Adrenal gland (tissue), 5 donors: ENCODE data around the gene STIM2.

ENCODE experiments used
- POLR2A ChIP-seq, 2 donors: fragments of 450-650 bp; IDR thresholded peaks; one replicate each; pipeline ENCODE4 v1.6.1; 2017; ENCODE audit warnings: antibody characterized with exemption in 2 of 2, mild to moderate bottlenecking in 2 of 2, moderate library complexity in 1 of 2
- TF ChIP-seq, protein P1 (sequence below), 6 experiments: fragments of 450-650 bp in 4 of 6; fragments of 200-600 bp in 2 of 6; sonication (generic) in 1 of 6; IDR thresholded peaks; 1 replicate in 5 of 6; 2 replicates in 1 of 6; pipeline versions ENCODE4 v1.5.1 to v1.8.0; 2016 to 2021; ENCODE audit warnings: antibody characterized with exemption in 6 of 6, mild to moderate bottlenecking in 2 of 6, moderate library complexity in 1 of 6
- donor health status: DM: no; HTN: no; CAD: no.

DNA sequence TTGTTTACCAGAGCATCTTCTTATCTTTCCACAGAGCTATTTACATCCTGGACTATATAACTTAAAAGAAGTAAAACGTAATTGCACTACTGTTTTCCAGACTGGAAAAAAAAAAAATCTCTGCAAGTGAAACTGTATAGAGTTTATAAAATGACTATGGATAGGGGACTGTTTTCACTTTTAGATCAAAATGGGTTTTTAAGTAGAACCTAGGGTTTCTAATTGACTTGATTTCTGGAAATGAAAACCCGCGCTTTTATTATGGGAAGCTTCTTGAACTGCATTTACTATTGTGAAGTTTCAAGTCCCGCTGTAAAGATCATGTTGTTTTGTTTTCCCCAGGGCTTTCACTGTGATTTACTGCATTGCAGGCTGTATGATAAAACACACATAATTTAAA lies 162.7 kb downstream of the STIM2 start:
- TF ChIP-seq, protein P1, sequence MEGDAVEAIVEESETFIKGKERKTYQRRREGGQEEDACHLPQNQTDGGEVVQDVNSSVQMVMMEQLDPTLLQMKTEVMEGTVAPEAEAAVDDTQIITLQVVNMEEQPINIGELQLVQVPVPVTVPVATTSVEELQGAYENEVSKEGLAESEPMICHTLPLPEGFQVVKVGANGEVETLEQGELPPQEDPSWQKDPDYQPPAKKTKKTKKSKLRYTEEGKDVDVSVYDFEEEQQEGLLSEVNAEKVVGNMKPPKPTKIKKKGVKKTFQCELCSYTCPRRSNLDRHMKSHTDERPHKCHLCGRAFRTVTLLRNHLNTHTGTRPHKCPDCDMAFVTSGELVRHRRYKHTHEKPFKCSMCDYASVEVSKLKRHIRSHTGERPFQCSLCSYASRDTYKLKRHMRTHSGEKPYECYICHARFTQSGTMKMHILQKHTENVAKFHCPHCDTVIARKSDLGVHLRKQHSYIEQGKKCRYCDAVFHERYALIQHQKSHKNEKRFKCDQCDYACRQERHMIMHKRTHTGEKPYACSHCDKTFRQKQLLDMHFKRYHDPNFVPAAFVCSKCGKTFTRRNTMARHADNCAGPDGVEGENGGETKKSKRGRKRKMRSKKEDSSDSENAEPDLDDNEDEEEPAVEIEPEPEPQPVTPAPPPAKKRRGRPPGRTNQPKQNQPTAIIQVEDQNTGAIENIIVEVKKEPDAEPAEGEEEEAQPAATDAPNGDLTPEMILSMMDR (IDR thresholded peaks at IDR 0.05), result no peak
- TF ChIP-seq POLR2A (IDR thresholded peaks at IDR 0.05), result no peak
